Left lobe of liver (tissue), 2 donors: ENCODE results near the gene CLDN24. TPM values are rescaled to one million over a fixed set of nuclear protein-coding genes. Genes with fewer than 3 reads are reported as not detected.
"Not testable (repeated sequence)": the region's sequence is repeated elsewhere in the genome, so short reads cannot be mapped to it uniquely, and the experiment has no call there.

Experiments used
- ATAC-seq: fragments of 200-7000 bp; cut with Tn5 transposase; one replicate; pipeline ENCODE4 v1.9.1; 2020; ENCODE audit warnings: mild to moderate bottlenecking, moderate library complexity
- DNase-seq: peaks from one replicate; pipeline ENCODE4 v3.0.0-alpha.2; 2020; ENCODE audit warnings: low spot score
- total RNA-seq: library from RNA; stranded (reverse); gene quantifications from one replicate; pipeline ENCODE4 v1.2.1, GENCODE V29; 2021
- donor health status: DM: no; HTN: no; CAD: no; lungs with moderate emphysema.
- donor health status: DM: no; HTN: yes; CAD: no.

CLDN24 gene
- total RNA-seq, 1 donor from 2014 or later: not detected

DNA sequence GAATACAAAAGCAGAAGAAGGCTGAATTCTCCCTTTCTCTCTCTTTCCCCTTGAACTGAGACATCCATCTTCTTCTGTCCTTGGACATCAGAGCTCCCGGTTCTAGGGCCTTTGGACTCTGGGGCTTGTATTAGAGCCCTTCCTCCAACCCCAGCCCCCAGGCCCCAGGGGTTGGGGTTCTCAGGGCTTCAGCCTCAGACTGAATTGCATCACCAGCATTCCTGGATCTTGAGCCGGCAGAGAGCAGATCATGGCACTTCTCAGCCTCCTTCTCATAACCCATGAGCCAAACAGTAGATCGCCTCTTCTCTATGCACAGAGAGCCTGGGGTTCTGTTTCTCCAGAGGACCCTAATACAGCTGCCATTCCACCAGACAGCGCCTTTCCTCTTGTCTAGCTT lies 25.3 kb upstream of the CLDN24 start:
- ATAC-seq (no peak), DNase-seq (no peak)

DNA sequence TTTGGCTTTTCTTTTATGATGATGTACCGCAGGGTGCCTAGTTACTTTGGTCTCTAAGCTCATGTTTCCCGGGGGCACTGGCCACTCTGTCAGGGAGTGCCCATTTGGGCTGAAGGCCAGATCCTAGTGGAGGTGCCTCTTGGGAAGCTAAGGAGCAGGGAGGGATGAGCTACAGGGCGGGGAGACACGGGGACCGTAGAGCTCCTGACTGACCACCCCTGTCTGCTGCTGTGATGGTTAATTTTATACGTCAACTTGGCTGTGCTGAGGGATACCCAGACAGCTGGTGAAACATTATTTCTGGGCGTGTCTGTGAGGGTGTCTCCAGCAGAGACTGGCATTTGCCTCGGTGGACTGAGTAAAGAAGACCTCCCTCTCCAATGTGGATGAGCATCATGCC lies 24.9 kb upstream of the CLDN24 start:
- DNase-seq (no peak), ATAC-seq (no peak)

DNA sequence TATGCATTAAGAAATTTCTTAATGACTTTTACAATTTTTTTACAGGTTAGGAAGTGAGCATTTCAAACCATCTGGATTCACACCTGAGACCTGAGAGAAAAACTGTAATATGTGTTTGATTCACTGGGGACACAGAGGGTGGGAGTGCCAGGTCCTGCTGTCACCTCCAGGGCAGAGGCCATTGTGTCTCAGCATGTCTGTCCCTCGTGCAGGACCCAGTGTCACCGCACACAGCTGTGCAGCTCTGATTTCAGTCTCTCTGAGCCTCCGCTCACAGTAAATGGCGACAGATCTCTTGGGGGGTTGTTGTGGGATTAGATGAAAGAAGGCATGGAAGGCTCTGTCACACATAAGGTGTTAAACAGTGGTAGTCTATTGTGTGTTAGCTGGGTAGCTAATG lies 23.0 kb upstream of the CLDN24 start:
- DNase-seq (peak; percentile 11), ATAC-seq (no peak)

DNA sequence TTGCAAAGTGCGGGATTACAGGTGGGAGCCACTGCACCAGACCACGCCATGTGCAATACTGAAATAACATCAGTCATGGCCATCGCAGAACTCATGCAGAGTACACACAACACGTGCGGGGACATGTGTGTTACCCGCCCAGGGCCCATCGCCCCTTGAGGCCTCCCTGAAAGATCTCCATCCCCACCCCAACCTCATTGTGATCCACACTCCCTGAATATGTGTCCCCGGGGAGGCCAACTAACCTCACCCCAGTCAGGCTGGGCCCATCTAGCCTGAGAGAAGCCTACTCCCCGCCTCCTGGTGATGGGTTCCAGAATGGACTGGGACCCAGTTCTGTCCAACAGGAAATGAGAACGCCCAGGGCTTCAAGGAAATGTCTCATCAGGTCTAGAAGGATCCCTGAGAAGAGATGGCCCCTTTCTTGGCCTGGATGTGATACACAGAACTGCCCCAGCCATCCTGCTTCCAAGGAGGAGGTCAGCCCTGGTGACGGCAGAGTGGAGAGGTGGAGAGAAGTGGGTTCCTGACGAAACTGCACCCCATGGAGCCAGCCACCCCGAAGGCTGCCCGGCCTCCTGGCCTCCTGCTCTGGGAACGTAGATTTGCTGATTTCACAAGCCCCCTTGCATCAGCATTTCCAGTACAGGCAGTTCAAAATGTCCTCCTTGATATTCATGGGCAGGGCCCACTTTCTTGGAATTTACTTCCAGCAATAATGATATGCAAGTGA lies 22.5 kb upstream of the CLDN24 start:
- ATAC-seq (no peak), DNase-seq (peak; percentile 35)

DNA sequence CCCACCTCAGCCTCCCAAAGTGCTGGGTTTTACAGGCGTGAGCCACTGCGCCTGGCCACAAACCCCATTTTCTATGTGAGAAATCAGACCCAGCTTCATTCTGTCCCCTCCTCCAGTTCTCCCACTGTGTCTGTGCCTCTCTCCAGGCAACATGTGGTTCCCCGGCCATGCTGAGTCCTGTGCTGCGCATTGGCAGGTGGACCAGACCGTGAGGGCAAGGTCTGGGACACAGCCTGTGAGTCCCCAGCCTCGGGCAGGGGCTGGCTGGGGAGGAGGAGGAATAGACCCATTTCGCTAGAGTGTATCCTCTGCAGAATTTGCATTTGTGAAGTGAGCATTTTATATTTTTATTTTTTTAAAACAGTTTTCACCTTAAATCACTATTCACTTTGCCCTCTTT lies 21.5 kb upstream of the CLDN24 start:
- peak; percentile 10 for DNase-seq
- no peak for ATAC-seq

DNA sequence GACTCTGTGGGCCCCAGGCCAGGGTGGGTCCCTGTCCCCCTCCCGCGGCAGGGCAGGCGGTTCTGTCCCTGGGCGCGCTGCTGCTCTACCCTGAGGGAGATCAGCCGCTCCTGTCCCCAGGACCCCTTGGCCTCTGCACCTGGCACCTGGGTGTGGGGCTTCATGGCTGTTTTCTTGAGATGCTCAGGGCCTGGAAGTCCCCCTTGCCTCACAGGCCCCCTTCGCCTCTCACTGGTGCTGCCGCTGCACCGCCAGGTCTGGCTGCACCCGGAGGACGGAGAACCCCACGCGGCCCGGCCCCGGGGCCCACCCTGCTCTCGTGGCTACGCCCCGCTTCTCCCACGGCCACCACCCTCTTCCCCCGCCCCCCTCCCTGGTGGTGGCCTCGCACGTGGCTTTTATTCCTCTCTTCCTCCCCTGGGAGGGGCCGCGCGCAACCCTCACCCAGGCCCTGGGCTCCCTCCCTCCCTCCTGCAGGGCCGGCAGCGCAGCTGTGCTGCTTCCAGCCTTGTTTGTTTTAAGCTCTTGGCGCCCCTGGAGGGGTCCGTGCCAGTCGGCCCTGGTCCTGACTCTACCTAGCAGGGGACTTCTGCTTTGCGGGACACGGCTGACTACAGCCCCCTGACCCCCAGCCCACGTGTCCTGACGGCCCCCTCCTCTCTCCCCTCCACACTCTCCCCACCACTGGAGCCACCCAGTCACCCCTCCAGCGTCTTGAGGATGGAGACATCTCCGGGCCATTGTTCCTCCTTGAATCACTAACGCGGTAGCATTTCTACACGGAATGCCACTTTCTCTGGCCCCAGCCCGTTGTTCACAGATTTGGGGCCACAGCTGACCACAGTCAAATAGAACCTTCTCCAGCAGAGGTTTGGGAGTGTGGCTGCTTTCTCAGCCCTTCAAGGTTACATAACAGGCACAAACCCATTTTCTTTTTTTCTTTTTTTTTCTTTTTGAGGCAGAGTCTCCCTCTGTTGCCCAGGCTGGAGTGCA lies 20.6 kb upstream of the CLDN24 start:
- peak; percentile 35 for DNase-seq
- ATAC-seq: no peak

DNA sequence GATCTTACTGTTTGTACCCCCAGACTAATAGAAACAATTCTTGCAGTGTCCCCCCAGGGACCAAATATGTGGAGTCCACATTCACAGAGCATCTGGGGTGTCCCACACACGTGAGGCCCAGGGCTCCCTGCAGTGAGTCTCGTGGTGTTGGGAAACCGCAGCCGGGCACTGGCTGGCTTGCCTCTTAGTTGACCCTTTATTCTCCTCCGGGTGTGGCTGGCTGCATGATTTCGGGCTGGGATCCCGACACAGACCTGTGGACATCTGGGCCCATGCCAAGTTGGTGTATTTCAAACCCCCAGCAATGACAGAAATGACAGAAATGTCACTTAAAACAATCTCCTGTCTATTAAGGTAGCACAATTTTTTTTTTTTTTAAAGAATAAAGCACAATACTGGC lies 15.6 kb upstream of the CLDN24 start:
- ATAC-seq (no peak), DNase-seq (peak; percentile 33)

DNA sequence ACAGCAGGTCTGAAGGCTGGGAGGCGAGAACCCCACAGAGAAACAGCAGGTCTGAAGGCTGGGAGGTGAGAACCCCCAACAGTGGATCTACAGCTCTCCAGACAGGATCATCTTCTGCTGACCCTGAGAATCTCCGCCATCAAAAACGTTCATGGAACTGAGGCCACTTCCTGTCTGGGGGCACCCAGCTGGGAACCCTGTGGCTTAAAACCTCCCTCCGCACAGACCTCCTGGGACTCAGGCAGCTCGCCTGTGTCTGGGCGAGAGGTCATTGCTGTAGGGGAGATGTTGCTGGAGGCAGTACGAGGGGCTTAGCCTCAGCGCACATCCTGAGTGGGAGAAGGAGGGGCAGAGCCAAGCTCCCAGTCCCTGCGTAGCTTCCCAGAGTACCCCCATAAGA lies 15.1 kb upstream of the CLDN24 start:
- DNase-seq (peak; percentile 16), ATAC-seq (no peak)

DNA sequence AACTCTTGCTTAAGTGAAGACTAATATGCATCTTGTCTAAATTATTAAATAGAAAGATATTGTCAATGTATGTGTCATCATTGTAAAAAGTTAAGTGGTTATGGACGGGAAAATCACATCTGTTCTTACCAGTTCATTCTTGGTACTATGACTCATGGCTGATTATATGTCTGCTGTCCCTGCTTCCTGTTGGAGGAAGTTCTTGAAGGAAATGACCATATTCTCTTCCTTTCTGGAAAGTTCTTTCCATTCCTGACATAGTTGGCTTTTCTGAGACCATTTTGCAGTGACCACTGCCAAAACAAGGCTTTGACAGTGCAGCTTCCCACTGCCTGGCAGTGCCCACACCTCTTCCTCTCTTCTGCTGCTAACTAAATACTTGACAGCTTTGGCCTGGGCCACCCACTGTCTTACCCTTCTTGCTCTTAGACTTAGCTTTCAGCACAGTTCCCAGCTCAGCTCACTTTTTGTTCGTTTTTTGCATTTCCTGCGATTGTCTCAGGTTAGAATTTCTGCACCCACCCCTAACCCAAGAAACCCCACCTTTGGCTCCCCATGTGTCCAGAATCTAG lies 13.2 kb upstream of the CLDN24 start:
- DNase-seq: peak; percentile 11
- no peak for ATAC-seq

DNA sequence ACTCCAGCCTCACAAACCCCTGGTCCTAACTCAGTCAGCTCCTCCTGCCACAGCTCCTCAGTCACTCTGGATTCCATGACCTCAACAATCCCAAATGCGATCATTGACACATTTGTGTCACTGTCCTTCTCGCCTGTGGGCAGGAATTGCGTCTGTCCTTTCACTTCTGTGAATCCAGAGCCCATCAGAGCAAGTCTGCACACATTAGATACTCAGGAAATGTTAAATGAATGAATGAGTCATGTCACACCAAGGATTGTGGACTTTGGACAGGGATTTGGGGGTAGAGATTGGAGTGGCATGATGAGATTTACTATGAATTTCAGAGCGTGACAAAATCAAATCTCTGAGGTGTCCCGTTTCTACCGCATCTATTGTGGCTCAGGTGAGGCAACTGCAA lies 11.8 kb upstream of the CLDN24 start:
- ATAC-seq: no peak
- DNase-seq: no peak

DNA sequence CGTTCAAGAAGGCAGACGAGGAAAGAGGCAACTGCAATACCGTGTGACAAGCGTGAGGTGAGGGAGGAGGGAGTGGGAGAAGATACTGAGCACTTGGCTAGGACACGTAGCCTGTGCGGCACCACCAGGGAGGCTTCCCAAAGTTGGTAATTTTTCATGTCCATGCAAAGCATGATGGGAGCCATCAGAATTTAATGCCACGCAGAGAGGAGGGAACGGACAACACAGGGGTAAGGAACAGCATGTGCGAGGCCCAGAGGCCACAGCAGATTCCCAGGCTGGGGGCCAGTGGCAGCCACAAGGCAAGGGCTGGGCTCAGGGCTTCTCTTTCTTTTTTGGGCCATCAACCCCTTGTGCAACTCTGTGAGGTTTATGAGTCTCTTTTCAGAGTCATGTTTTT lies 11.0 kb upstream of the CLDN24 start:
- no peak for DNase-seq
- ATAC-seq: no peak

DNA sequence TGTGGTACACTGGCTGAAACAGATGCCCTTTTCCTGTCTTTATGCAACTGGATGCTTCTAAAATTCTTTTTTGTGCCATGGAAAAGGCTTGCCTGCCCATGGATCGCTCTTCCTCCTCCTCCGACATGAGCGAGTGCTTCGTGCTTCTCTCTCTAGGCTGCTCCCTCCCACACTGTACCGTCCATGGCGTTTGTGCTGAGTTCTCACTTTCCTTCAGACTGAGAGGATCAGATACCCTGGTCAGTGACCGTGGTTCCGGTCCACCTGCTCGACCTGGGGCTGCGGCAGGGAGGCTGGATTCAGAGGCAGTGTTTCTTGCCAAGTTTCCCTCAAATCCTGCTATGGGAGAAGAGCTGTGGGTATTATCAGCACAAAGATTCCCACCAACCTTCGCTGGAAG lies 10.2 kb upstream of the CLDN24 start:
- no peak for DNase-seq
- no peak for ATAC-seq

DNA sequence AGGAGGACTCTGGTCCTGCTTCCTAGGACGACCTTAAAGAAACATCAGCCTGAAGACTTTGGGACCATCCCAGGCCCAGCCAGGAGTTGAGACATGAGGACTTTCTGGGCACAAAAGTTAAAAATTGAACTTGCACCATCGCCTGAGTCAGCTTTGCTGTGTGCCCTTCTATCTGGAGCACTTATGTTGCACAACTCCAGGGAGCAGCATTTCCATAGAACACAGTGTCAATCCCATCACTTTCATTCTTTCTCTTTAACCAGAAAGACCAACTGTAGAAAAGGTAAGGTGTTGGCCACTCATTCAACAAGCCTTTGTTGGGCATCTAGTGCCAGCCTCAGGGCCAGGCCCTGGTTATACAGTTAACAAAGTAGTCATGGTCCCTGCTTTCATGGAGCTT lies 8.6 kb upstream of the CLDN24 start:
- ATAC-seq (no peak), DNase-seq (no peak)

DNA sequence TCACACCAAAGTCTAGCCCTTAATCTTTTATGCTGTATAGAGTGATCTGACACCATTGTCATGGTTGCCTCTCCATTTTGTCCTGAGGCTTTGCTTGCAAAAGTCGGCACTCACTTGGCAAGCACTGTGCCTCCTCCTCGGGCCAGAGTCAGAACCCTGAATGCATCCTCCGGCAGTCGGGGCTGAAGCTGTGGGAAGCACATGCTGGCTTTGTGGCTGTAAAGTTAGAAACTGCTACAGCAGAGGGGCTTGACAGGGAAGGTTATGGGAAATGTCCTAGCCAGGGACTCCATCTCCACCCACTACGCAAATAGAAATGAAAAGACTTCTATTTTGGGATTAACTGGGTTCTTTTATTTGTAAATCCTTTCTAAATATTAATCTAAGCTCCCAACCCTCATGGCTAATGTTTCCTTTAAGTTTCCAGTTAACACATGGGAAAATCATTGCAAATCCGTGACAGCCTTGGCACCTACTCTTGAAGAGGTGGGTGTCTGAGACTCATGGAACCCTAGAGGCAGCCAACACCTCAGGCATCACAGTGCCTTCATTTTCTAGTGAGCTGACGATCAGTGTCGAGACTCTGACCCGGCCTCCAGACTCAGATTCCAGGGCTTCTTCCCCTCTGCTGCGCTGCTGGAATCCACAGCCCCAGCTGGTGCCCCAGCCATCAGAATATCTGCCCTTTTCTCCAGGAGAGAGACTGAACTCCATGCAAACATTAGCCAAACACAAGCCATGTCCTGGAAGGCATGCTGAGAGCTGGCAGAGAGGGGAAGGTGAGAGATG lies 7.9 kb upstream of the CLDN24 start:
- DNase-seq (no peak), ATAC-seq (no peak)

DNA sequence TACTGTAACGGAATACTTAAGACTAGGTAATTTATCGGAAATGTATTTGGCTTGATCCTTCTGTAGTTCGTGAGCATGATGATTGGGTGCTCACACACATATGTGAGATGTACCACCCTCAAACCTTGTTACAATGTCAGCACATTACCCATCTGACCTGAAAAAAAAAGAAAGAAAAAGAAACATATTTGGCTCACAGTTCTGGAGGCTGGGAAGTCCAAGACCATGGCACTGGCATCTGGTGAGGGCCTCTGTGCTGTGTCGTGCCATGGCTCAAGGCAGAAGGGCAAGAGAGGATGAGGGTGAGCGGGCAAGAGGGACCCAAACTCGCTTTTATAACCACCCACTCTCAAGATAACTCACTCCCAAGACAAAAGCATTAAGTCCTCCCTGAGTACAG lies 7.0 kb upstream of the CLDN24 start:
- DNase-seq (no peak), ATAC-seq (no peak)

DNA sequence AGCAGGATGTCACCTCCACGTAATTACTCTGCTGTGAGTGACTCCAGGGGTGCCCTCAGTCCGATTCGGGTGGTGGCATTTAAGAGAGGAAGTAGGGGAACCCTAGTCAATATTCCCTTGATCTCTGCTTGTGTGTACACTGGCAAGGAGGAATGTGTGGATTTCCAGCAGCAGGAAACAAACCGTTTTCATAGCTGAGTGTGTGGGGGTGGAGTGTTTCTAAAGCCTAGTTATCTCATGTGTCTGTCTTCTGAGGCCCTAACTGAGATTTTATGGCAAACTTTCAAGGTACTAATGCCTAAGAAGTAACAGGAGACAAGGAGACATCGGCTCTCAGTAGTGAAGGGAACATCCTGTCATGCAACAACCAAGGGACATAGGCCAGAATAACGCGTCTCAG lies 6.6 kb upstream of the CLDN24 start:
- no peak for DNase-seq
- ATAC-seq: no peak

DNA sequence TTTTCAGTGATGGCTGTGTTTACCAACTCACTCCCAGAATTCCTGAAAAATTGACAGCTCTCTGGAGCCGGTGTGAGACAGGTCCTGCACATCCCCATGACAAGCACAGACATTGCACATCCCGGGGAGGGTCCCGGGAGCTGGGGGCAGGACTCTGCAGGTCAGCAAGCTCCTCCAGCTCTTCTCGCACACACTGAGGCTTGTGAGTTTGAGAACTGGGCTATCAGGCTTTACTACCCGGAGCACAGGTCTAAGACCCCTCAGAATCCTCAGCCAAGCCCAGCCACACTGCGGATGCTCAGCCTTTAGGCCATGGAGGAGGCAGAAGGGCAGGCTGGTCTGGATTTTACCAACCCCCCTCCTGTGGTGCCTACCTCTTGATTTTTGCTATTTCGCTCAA lies 5.6 kb upstream of the CLDN24 start:
- ATAC-seq (no peak), DNase-seq (no peak)

DNA sequence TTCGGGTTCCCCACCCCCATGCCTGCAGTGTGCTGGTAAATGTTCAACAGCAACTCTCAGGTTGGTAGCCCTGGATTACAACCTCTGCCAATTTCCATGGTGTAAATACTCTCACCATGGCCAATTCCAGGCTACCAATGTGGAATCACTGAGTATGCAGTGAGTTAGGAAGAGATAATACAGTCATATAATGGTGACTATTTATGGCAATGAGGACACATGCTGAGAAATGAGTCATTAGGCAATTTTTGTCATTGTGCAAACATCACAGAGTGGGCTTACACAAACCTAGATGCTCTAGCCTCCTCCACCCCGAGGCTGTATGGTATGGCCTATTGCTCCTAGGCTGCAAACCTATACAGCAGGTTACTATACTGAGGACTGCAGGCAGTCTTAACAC lies 4.6 kb upstream of the CLDN24 start:
- no peak for DNase-seq

DNA sequence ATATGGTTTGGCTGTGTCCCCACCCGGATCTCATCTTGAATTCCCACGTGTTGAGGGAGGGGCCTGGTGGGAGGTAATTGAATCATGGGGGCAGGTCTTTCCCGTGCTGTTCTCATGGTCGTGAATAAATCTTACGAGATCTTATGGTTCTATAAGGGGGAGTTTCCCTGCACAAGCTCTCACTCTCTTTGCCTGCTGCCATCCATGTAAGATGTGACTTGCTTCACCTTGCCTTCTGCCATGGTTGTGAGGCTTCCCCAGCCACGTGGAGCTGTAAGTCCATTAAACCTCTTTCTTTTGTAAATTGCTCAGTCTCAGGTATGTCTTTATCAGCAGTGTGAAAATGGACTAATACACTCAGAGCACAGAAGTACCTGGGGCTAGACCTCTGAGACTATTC lies 4.2 kb upstream of the CLDN24 start:
- not testable (repeated sequence) for ATAC-seq, DNase-seq

More for the DNA sequence above, 4.6 kb upstream of the CLDN24 start:
- no peak for ATAC-seq

DNA sequence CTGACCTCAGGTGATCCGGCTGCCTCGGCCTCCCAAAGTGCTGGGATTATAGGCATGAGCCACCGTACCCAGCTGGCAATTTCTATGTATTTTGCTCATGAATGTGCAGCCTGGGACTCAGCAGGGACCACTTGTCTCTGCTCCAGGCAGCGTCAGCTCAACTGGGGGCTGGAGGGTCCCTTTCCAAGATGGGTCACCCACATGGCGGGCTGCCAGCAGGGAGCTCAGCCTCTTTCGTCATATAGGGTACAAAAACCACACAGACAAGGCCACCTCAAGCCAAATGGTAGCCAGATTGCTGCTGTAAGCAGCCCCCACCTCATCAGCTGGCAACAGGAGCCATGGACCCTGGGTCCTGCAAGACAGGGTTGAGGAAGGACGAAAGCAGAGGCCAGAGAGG lies 2.4 kb upstream of the CLDN24 start:
- DNase-seq: no peak
- ATAC-seq: no peak

DNA sequence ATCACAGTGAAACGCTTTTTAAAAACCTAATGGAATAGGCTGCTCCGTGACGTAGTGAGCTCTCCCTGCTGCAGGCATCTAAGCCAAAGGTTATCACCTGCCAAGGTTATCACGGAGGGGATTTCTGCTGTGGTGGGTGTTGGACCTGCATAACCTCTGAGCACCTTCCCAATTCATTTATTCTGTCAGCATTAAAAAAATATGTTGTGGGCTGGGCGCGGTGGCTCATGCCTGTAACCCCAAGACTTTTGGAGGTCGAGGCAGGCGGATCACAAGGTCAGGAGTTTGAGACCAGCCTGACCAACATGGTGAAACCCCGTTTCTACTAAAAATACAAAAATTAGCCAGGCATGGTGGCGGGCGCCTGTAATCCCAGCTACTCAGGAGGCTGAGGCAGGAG lies 1.8 kb upstream of the CLDN24 start:
- ATAC-seq, DNase-seq: not testable (repeated sequence)
